GM23248 (cell line): ENCODE measurements around the gene ANKS6.

ENCODE experiments used
- EZH2 ChIP-seq: fragments of 200-600 bp; sonication (generic); IDR thresholded peaks from 2 replicates; pipeline ENCODE4 v1.6.1; 2018; ENCODE audit warnings: antibody characterized with exemption, mild to moderate bottlenecking; ENCODE audit not compliant: insufficient read depth, poor library complexity, severe bottlenecking
- EZH2phosphoT487 ChIP-seq: fragments of 200-600 bp; sonication (generic); IDR thresholded peaks from 2 replicates; pipeline ENCODE4 v1.6.1; 2018; ENCODE audit warnings: antibody characterized with exemption, moderate library complexity, mild to moderate bottlenecking, low read depth; ENCODE audit not compliant: insufficient read depth

DNA sequence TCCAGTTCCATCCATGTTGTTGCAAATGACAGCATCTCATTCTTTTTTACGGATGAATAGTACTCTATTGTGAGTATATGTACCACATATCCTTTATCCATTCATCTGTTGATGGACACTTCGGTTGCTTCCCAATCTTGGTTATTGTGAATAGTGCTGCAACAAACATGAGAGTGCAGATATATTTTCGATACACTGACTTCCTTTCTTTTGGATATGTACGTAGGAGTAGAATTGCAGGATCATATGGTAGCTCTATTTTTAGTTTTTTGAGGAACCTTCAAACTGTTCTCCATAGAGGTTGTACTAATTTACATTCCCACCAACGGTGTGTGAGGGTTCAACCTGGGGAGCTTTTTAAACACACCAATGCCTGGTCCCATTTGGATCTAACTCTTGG, 33.4 kb upstream of the ANKS6 start:
- TF ChIP-seq EZH2phosphoT487 (no peak), EZH2 (no peak)
